Naive B cell (primary cell): ENCODE data around the gene AHRR. TPM values are rescaled to one million over a fixed set of nuclear protein-coding genes. Genes with fewer than 3 reads are reported as not detected.

Experiments
- ATAC-seq, 2 donors: fragments of 150-1000 bp; cut with Tn5 transposase; 2 replicates each; pipeline ENCODE4 v1.10.0; 2021; ENCODE audit warnings: low read depth in 2 of 2, mild to moderate bottlenecking in 2 of 2, moderate library complexity in 2 of 2
- DNase-seq: peaks from one replicate; pipeline ENCODE4 v3.0.0; 2022
- H3K27ac Mint-ChIP-seq, 6 donors: one replicate each; pipeline ENCODE4 v1.8.0; 2020 to 2022; ENCODE audit warnings: mild to moderate bottlenecking in 6 of 6, mixed read lengths in 6 of 6, moderate library complexity in 5 of 6, inconsistent platforms in 2 of 6
- H3K27me3 Mint-ChIP-seq, 3 donors: one replicate each; pipeline ENCODE4 v1.8.0; 2021 to 2022; ENCODE audit warnings: mixed read lengths in 3 of 3, mild to moderate bottlenecking in 1 of 3
- H3K36me3 Mint-ChIP-seq, 2 donors: one replicate each; pipeline ENCODE4 v1.8.0; 2020 to 2022; ENCODE audit warnings: mixed read lengths in 2 of 2, inconsistent platforms in 1 of 2, mild to moderate bottlenecking in 1 of 2
- H3K4me1 Mint-ChIP-seq, 3 donors: one replicate each; pipeline ENCODE4 v1.8.0; 2020 to 2022; ENCODE audit warnings: mixed read lengths in 3 of 3, inconsistent platforms in 1 of 3, mild to moderate bottlenecking in 1 of 3, moderate library complexity in 1 of 3
- H3K4me3 Mint-ChIP-seq, 8 donors: one replicate each; pipeline ENCODE4 v1.8.0; 2020 to 2022; ENCODE audit warnings: mild to moderate bottlenecking in 8 of 8, mixed read lengths in 8 of 8, moderate library complexity in 8 of 8, inconsistent platforms in 2 of 8
- H3K9me3 Mint-ChIP-seq, 7 donors: one replicate each; pipeline ENCODE4 v1.8.0; 2020 to 2022; ENCODE audit warnings: mixed read lengths in 7 of 7, mild to moderate bottlenecking in 5 of 7, inconsistent platforms in 2 of 7, moderate library complexity in 1 of 7
- polyA plus RNA-seq, 6 donors: library from polyadenylated mRNA; unstranded; fragments of 300-500 nt; fragmentation: Illumina TruSeq; gene quantifications; one replicate each; pipeline ENCODE4 v1.2.3, GENCODE V29; 2021; ENCODE audit warnings: low read depth in 6 of 6

Gene AHRR
- polyA plus RNA-seq, 6 donors from 2014 or later, result 0.09 TPM; not detected in 5

- Mint-ChIP-seq H3K9me3 (no peaks in the 10 kb centered on the region), H3K36me3 (no peaks in the 10 kb centered on the region)
- no peak for DNase-seq
Observed at GRCh38 chr5:333945-334344, 12.4 kb downstream of the AHRR start.

GRCh38 chr5:334903-335739 lies 13.6 kb downstream of the AHRR start:
- DNase-seq, result no peak
- Mint-ChIP-seq H3K36me3 (no peaks in the 10 kb centered on the region), H3K27ac (peak overlapping the region in 1 of 6 donors; percentile 67), H3K4me1 (no peaks in the 10 kb centered on the region), H3K27me3 (peaks cover 16 to 35% (median 27%) of the 10 kb centered on the region in 3 donors), H3K9me3 (no peaks in the 10 kb centered on the region), H3K4me3 (no peak overlapping the region)
- ATAC-seq, result no peak

More at GRCh38 chr5:333945-334344, 12.4 kb downstream of the AHRR start:
- Mint-ChIP-seq H3K27ac (no peak overlapping the region), H3K27me3 (peaks cover 24 to 39% (median 32%) of the 10 kb centered on the region in 3 donors), H3K4me3 (no peak overlapping the region), H3K4me1 (no peaks in the 10 kb centered on the region)
- no peak for ATAC-seq

- H3K36me3 Mint-ChIP-seq, result no peaks in the 10 kb centered on the region
- no peak overlapping the region for H3K4me3 Mint-ChIP-seq
- H3K9me3 Mint-ChIP-seq, result no peaks in the 10 kb centered on the region
- DNase-seq (no peak), ATAC-seq (no peak)
- no peak overlapping the region for H3K27ac Mint-ChIP-seq
- H3K4me1 Mint-ChIP-seq, result no peaks in the 10 kb centered on the region
- H3K27me3 Mint-ChIP-seq, result peaks cover 19 to 35% (median 27%) of the 10 kb centered on the region in 3 donors
Observed at GRCh38 chr5:335740-336038, 14.2 kb downstream of the AHRR start.

GRCh38 chr5:337563-338130 lies 16.1 kb downstream of the AHRR start:
- peaks cover 0 to 4% (median 2%) of the 10 kb centered on the region in 3 donors for H3K4me1 Mint-ChIP-seq
- H3K27ac Mint-ChIP-seq, result no peak overlapping the region
- DNase-seq (no peak), ATAC-seq (no peak)
- no peak overlapping the region for H3K4me3 Mint-ChIP-seq
- peaks cover 0 to 3% of the 10 kb centered on the region in 2 donors for H3K36me3 Mint-ChIP-seq
- H3K9me3 Mint-ChIP-seq, result peaks cover under 1 to 3% (median 1%) of the 10 kb centered on the region in 7 donors
- H3K27me3 Mint-ChIP-seq, result peaks cover 16 to 44% (median 41%) of the 10 kb centered on the region in 3 donors

GRCh38 chr5:342501-343460 lies 21.3 kb downstream of the AHRR start:
- peak overlapping the region in 3 of 6 donors; percentile 50 to 89 (median 84) for H3K27ac Mint-ChIP-seq
- H3K27me3 Mint-ChIP-seq, result peaks cover 22 to 49% (median 47%) of the 10 kb centered on the region in 3 donors
- peaks cover 0 to 18% (median 15%) of the 10 kb centered on the region in 3 donors for H3K4me1 Mint-ChIP-seq
- peak overlapping the region in 7 of 8 donors; percentile 25 to 60 (median 48) for H3K4me3 Mint-ChIP-seq
- peaks cover 0 to 8% of the 10 kb centered on the region in 2 donors for H3K36me3 Mint-ChIP-seq
- ATAC-seq (no peak), DNase-seq (no peak)
- H3K9me3 Mint-ChIP-seq, result peaks cover 3 to 7% (median 5%) of the 10 kb centered on the region in 7 donors

GRCh38 chr5:343461-344401 lies 22.2 kb downstream of the AHRR start:
- H3K4me1 Mint-ChIP-seq, result peaks cover 0 to 18% (median 15%) of the 10 kb centered on the region in 3 donors
- H3K9me3 Mint-ChIP-seq, result peaks cover 3 to 7% (median 5%) of the 10 kb centered on the region in 7 donors
- H3K4me3 Mint-ChIP-seq, result peak overlapping the region in 6 of 8 donors; percentile 47 to 74 (median 68)
- peak overlapping the region in 2 of 6 donors; percentile 82 to 92 for H3K27ac Mint-ChIP-seq
- peaks cover 0 to 8% of the 10 kb centered on the region in 2 donors for H3K36me3 Mint-ChIP-seq
- peak; percentile 84 to 85 for ATAC-seq
- peaks cover 28 to 58% (median 55%) of the 10 kb centered on the region in 3 donors for H3K27me3 Mint-ChIP-seq
- peak; percentile 18 for DNase-seq

GRCh38 chr5:344668-345067 lies 23.2 kb downstream of the AHRR start:
- Mint-ChIP-seq H3K4me1 (peaks cover 0 to 18% (median 15%) of the 10 kb centered on the region in 3 donors), H3K27ac (no peak overlapping the region), H3K4me3 (no peak overlapping the region), H3K27me3 (peaks cover 32 to 64% (median 61%) of the 10 kb centered on the region in 3 donors), H3K36me3 (peaks cover 0 to 8% of the 10 kb centered on the region in 2 donors), H3K9me3 (peaks cover 3 to 7% (median 5%) of the 10 kb centered on the region in 7 donors)
- no peak for ATAC-seq
- DNase-seq, result no peak

- no peak for ATAC-seq
- Mint-ChIP-seq H3K27ac (no peak overlapping the region), H3K27me3 (peaks cover 29 to 70% (median 68%) of the 10 kb centered on the region in 3 donors), H3K4me3 (peak overlapping the region in 1 of 8 donors; percentile 6), H3K9me3 (peaks cover 3 to 9% (median 5%) of the 10 kb centered on the region in 7 donors), H3K36me3 (peaks cover 0 to 8% of the 10 kb centered on the region in 2 donors), H3K4me1 (peaks cover 0 to 18% (median 15%) of the 10 kb centered on the region in 3 donors)
- DNase-seq, result no peak
Observed at GRCh38 chr5:345404-346195, 24.1 kb downstream of the AHRR start.

- ATAC-seq, result no peak
Observed at GRCh38 chr5:346229-346935, 24.9 kb downstream of the AHRR start.

GRCh38 chr5:347712-348284 lies 26.3 kb downstream of the AHRR start:
- peaks cover 0 to 13% (median 12%) of the 10 kb centered on the region in 3 donors for H3K4me1 Mint-ChIP-seq
- DNase-seq (no peak), ATAC-seq (no peak)
- peaks cover 0 to 4% of the 10 kb centered on the region in 2 donors for H3K36me3 Mint-ChIP-seq
- H3K27me3 Mint-ChIP-seq, result peaks cover 35 to 62% (median 61%) of the 10 kb centered on the region in 3 donors
- H3K4me3 Mint-ChIP-seq, result no peak overlapping the region
- no peak overlapping the region for H3K27ac Mint-ChIP-seq
- H3K9me3 Mint-ChIP-seq, result peaks cover under 1 to 7% (median 3%) of the 10 kb centered on the region in 7 donors

More at GRCh38 chr5:346229-346935, 24.9 kb downstream of the AHRR start:
- Mint-ChIP-seq H3K27ac (no peak overlapping the region), H3K9me3 (peaks cover 3 to 9% (median 6%) of the 10 kb centered on the region in 7 donors), H3K4me3 (peak overlapping the region in 1 of 8 donors; percentile 31), H3K27me3 (peaks cover 33 to 72% (median 70%) of the 10 kb centered on the region in 3 donors), H3K4me1 (peaks cover 0 to 18% (median 15%) of the 10 kb centered on the region in 3 donors), H3K36me3 (peaks cover 0 to 8% of the 10 kb centered on the region in 2 donors)
- no peak for DNase-seq

GRCh38 chr5:348726-349125 lies 27.2 kb downstream of the AHRR start:
- Mint-ChIP-seq H3K9me3 (peaks cover 0 to 4% (median 0%) of the 10 kb centered on the region in 7 donors), H3K4me1 (peaks cover 0 to 10% (median 7%) of the 10 kb centered on the region in 3 donors), H3K27ac (no peak overlapping the region), H3K4me3 (no peak overlapping the region), H3K27me3 (peaks cover 32 to 56% (median 56%) of the 10 kb centered on the region in 3 donors), H3K36me3 (no peaks in the 10 kb centered on the region)
- DNase-seq (no peak), ATAC-seq (no peak)
